GM18519 (cell line): ENCODE measurements around the gene CERK.

ENCODE experiments used
- ATAC-seq: cut with Tn5 transposase; IDR thresholded peaks from one replicate; pipeline ENCODE4 v1.9.1; 2021; ENCODE audit warnings: mild to moderate bottlenecking, moderate library complexity; ENCODE audit not compliant: unreplicated experiment, low FRiP score

CERK gene

DNA sequence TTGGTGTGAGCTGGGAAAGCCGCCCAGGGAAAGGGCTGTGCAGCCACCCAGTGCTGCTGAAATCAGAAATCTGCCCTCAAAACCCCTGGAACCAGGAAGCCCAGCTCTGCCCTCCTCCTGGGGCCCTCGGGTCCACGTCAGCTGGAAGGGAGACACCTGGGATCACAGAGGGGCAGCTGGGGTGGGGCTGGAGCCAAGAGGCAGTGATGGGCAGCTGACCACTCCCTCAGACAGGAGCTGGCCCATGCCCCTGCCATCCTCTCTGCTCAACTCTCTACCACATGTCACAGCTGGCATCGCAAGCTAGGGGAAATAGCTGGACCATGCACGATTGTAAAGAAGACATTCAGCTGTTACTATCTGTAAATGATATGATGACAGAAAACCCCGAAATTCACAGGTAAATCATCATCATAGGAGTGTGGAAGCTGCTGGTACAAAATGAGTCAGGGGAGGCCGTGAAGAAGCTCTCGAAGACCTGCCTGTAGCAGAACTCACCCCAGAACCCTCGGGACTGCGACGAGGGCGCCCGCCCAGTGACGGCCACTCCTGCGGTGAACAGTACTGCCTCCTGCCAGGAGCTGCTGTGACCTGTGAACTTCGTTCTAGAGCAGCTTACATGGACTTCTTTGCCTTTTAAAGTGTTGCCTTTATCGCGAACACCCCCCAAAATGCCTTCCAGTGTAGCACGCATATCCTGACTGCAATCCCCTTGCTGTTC lies 55.9 kb downstream of the CERK start:
- ATAC-seq: no peak

DNA sequence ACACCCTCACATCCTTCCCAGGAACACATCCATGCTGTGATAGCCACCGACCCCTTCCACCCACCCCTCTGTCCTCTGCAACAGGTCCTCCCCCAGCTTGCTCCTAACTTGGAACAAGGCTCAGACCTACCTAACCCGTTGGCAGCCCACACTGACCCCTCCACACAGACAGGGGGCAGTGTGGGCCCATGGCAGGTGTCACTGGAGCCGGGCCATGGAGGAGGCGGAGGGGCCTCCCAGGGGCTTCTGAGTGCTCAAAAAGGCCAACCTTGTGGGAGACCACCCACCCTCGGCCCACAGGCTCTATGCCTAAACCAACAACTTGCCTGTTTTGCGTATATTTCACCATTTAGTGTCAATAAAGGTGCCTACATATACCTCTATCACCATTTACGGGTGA lies 57.0 kb downstream of the CERK start:
- ATAC-seq: no peak

DNA sequence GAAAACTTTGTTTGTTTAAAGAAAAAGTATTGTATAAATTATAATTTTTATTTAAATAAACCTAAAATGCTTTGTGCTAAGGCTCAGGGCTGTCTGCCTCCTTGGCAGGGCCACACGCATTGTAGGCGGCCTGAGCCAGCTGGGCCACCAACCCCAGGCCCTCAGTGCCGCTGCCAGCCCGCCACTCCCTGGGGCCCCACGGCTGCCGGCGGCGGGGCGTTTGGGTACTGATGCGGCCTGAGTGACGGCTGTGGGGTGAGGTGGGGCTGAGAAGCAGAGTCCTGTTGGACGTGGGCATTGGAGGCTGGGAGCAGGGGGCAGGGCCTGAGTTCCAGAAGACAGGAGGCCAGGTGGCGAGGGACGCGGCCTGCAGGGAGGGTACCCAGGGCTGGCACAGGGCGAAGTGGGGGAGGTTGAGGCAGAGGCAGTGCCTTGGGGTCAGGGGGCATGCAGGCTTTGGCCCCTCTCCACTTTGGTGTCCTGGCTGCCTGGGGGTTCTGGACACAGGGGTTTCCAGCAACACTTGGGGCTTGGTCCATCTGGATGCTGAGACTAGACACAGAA lies 58.3 kb downstream of the CERK start:
- ATAC-seq: no peak

DNA sequence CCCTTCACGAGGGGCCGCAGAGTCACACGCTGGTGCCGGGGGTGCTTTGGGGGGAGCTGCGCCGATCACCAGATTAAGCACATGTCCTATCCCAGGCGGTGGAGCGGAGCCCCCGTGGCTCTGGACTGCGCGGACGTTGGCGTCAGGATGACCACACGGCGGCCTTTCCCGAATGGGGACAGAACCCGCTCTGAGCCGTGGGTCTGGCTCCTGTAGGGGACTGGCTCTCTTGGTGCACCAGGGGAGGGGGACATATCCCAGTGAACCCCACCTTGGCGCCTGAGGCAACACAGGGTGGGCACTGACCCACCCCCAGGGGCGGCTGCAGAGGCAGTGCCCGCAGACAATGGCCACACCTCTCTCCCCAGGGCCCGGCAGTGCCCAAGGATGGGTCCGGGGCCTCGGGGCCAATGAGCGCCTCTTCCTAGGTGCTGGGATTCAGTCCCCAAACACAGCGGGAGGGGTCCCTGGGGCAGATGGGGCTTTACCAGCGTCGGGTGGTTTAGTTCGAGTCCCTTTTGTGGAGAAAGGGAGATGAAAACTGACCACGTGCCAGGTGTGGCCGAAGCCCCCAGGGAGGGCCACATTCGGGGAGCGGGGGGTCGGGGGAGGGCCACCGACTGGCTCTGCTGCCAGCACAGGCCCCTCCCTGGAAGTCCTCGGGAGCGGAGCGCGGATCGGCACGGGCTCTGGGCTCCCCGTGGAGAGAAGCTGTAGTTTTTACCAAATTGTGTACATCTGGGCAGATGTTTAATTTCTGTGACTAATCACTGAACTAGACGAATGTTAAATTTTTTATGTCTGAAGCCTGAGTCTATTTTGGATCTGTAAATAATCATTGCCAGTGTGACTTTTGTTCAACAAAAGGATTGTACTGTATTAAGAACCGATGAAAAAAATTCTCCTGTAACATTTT lies 59.0 kb downstream of the CERK start:
- ATAC-seq: no peak

DNA sequence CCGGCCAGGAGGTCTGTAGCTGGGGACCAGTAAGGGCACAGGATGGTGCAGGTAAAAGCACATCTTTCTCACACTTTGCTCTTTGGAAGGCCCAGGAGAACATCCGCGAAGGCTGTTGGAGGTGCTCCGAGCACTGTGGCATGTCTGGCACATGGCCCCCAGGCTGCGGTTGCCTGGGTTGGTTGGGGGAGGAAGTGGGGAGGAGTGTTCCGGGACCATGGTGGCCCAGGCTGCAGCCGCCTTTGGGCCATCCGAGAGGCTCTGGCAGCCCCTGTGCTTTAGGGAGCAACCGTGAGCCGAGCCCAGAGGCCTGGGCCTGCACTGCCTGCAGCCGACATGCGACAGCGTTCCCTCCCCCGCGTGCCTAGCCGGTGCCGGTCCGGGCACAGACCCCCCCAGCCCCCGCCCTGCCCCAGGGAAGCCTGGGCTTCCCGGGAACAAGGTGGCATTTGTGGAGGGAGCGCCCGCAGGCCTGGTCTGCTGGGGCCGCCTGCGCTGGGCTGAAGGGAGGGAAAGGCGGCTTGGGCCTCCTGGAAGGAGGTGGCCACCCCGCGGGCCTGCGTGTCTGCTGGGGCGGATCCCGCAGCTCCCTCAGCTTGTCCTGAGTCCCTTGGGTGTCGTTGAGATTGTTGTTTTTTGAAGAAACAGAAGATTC lies 59.9 kb downstream of the CERK start:
- no peak for ATAC-seq

DNA sequence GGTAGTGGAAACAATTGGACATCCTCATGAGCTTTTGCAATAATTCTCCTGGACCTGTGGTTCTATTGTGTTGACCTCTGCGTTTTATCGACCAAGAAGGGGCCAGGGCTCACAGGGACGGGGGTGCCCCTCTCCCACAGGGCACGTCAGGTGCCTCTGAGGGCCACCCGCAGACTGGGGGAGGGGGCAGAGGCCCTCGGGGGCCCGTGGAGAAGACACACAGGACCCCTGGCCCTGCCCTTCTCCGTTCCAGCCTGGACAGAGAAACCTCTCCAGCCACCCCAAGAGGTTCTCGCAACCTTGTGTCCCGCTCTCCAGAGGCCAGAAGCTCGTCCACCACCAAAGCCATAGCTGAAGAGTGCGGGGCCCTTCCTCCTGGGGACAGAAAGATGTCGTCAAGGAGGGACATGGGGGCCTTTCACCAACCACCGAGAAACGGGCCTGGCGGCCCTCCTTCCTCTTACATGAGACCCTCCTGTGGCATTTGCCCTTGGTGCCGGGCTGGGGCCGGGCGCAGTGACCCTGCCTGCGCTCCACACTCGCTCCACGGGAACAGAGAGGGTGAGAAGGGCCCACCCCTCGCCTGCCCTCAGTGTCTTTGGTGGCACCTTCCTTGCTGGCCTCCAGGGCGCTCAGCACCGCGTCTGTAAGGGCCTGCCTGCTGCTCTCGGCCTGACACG lies 60.6 kb downstream of the CERK start:
- no peak for ATAC-seq

DNA sequence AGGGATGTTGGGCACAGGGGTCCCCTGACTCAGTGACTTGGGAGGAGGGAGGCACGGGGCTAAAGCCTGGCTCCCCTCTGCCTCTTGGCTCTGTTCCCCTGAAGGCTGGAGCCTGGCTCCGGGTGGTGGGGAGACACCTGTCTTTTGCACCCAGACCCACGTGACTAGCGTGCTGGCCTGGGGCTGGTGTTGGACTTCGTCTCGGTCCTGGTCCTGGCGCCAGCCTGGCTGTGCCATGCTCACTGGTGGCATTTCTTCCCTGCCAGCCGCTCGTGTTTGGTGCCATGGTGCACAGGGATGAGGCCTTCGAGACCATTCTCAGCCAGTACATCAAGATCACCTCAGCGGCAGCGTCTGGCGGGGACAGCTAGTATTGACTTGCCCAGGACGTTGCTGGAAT lies 61.2 kb downstream of the CERK start:
- no peak for ATAC-seq

DNA sequence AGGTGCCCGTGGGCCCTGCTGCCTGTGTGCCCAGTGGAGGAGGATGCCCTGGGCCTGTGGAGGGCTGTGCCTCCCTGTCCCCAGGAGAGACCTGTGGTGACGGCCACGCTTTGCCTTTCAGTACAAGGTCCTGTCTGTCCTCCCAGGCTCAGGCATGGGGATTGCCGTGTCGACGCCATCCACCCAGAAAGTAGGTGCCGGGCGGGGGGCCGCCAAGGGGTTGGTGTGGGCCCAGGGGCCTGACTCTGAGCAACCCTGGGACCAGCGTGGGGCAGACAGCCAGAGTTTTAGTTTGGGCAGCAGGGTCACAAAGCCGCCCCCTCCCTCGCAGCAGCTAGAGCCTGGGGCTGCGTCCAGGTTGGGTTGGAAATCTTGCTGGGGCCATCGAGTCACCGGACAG lies 61.6 kb downstream of the CERK start:
- ATAC-seq: no peak

DNA sequence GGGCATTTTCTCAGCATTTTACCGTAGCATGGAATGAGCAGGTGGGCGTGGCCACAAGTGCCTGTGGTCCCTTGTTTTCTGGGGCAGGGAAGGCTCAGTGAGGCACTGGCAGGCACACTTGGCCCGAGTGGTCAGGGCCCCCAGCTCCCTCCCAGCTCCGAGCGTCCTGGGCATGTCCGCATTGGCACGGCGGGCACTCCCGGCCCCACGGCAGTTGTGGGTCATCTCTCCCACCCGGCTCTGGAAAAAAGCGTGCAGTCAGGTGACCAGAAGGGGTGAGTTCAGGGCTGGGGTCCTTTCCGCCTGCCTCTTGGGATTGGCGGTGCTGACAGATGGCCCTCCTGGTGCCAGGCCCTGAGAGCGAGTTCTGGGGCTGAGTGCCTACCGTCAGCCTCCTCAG lies 62.1 kb downstream of the CERK start:
- ATAC-seq: no peak

DNA sequence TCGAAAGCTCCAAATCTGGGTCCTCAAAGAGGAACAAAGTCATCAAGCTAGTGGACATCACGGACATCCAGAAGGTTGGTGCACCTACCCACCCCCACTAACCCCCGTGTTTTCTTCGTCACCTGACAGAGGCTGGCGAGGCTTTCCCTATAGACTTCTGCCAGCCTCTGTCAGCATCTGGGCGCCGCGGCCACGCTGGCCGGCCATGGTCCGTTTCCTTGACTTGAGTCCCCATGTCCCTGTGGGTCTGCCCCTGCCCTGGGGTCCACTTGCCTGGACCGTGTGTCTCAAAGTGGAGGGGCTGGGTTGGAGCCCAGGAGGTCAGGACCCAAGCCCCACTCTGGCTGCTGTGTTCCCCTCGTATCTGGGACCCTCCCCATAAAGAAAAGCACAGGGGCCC lies 62.6 kb downstream of the CERK start:
- ATAC-seq: no peak

DNA sequence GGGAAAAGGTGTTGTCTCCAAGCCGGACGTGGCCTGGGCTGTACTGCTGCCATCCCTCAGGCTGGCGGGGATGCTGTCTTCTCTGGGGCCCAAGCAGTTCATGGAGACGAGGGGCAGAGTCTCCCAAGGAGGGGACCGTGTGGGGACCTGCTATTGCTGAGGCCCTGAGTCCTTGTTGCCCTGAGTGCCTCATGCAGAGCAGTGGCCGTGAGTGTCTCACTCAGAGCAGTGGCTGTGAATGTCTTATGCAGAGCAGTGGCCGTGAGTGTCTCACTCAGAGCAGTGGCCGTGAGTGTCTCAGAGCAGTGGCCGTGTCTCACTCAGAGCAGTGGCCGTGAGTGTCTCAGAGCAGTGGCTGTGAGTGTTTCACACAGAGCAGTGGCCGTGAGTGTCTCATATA lies 63.1 kb downstream of the CERK start:
- no peak for ATAC-seq

DNA sequence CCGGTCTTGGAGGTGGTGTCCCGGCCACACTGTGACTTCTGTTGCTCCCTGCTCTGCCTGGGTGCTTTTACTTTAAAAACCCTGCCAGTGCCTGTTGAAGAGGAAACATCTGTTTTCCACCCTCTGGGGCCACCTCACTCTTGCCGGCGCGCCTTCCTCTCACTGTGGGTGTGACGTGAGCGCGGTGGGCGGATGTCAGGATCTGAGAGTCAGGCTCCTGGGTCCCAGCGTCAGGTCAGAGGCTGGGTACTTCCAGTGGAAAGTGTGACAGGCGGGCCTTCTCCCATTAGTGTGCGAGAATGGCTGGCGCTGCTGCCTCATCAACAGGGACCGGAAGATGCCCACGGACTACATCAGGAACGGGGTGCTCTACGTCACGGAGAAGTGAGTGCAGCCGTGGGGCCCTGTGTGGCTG lies 63.7 kb downstream of the CERK start:
- ATAC-seq: no peak

DNA sequence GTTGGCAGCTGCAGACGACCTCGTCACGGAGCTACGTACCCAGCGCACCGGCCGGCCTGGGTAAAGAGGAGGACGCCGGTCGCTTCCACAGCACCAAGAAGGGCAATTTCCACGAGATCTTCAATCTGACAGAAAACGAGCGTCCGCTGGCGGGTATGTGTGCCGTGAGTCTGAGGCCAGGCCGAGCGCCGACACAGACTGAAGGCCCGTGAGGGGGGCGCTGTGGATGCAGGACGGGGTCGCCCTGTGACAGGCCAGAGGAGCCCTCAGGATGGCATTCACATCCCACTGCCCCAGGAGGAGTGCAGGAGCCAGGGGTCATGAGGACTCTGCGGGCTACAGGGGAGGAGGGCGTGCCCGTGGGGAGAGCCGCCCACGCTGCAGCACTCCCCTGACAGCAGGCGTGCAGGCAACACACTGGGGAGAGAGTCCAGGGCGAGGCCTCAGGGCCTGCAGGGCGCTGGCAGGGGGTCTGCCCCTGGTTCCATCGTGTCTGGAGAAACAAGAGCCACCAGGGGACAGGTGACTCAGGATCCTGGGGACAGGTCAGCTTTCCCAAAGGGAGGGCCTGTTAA lies 64.3 kb downstream of the CERK start:
- ATAC-seq: no peak

DNA sequence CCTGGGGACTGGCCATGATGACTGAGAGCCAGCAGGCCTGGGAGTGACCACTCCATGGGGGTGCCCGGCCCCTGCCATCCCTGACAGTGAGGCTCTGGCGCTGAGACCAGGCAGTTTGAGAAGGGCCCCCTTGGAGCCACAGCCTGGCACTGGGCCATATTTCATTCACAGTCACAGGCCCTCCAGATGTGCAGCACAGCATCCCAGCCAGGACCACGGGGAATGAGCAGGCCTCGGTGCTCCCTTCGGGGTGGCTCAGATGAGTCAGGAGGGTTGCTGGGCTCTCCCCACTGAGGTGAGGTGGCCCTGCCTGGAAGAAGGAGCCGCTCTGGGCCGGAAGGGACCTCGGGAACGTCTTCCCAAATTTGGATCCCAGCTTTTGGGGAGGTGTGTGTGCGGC lies 64.8 kb downstream of the CERK start:
- no peak for ATAC-seq

DNA sequence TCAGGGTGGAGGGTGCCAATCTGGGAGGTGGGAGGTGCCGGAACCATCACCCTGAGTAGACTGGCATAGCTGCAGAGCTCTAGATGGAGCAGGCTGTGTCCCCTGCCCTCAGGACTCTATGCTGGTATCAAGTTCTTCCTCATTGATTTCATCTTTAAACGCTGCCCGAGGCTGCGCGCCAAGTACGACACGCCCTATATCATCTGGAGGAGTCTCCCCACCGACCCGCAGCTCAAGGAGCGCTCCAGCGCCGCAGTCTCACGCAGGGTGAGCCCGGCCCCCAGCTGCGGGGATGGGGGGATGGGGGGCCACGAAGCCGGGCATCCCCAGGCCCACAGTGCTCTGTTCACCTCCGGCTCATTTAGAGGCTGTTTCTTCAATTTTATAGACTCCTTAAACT lies 65.3 kb downstream of the CERK start:
- ATAC-seq: no peak

DNA sequence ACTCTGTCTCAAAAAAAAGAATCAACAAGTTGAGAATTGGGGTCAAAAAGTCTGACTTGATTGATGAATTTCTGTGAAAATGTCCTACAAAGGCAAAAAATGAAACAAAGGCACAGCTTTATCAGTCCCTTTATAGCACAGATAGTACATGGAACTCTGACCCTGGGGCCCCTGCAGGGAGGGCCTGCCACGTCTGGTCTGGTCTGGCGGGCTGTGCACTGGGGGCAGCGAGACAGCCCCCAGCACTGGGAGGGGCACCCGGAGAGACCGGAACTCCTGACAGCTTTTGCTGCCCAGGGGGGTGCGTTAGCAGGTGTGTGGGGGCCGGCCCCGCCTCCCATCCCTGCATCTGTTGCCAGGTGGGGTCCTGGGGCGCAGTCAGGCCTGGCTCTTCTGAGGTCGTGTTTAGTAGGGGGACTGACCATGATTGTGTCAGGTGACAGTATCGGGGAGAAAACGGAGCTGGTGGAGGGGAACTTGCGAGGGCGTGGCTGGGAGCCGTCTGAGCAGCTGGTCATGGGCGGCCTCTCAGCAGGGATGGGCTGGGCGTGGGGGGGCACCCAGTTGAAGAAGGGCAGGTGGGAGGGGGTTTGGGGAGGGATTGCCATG lies 66.1 kb downstream of the CERK start:
- no peak for ATAC-seq

DNA sequence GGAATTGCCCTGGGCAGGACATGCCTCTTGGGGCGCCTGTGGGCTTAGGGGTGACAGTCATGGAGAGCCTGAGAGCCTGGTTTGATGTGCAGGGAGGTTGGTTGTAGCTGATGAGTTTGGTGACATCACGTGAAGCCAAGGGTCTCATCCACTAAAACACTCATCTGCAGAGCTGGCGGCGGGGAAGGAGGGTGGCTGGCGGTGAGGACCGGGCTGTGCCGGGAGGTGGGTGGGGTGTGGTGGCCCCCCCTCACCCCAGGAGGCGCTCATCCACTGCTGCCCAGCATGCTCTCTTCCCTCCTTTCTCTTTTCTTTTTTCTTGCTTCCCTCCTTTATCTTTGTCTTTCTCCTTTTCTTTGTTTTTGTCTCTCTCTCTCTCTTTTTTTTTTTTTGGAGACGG lies 68.9 kb downstream of the CERK start:
- ATAC-seq: no peak

DNA sequence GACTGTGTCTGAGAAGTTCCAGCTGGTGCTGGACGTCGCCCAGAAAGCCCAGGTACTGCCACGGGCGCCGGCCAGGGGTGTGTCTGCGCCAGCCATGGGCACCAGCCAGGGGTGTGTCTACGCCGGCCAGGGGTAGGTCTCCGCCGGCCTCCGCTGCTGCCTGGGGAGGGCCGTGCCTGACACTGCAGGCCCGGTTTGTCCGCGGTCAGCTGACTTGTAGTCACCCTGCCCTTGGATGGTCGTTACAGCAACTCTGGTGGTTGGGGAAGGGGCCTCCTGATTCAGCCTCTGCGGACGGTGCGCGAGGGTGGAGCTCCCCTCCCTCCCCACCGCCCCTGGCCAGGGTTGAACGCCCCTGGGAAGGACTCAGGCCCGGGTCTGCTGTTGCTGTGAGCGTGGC lies 69.9 kb downstream of the CERK start:
- no peak for ATAC-seq

DNA sequence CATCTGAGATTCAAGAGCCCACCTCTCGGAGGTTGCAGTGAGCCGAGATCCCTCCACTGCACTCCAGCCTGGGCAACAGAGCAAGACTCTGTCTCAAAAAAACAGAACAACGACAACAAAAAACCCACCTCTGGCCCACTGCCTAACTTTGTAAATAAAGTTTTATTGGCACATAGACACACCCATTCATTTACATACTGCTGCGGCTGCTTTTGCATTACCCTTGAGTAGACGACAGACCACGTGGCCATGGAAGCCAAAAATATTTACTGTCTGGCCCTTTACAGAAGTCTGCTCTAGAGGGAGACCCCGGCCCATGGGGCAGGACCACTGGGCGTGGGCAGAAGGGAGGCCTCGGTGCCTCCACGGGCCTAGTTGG lies 70.8 kb downstream of the CERK start:
- ATAC-seq: no peak
